Measurements from ENCODE around the gene GALNT8.

- no peak for TF ChIP-seq CTCF (IDR thresholded peaks at IDR 0.05)
- TF ChIP-seq EP300 (IDR thresholded peaks at IDR 0.05): no peak
- no peak for TF ChIP-seq POLR2A (IDR thresholded peaks at IDR 0.05; ENCODE audit: low read depth)
Measured at GRCh38 chr12:4707306-4707705, 12.9 kb upstream of the GALNT8 start.

All from esophagus muscularis mucosa (tissue), 4 donors.